HCT116 (cell line): ENCODE data around the gene MMP28. TPM values are rescaled to one million over a fixed set of nuclear protein-coding genes. Genes with fewer than 3 reads are reported as not detected.

Experiments
- ATAC-seq: fragments of 200-7000 bp; cut with Tn5 transposase; 2 replicates; pipeline ENCODE4 v1.9.1; 2020; ENCODE audit warnings: mild to moderate bottlenecking, moderate library complexity
- BruUV-seq: library from RNA; stranded (reverse); fragments of 400-500 nt; replicated peaks from 2 replicates; lab custom pipeline; 2021; lab: Mats Ljungman, UMichigan
- CTCF ChIA-PET: fragments of 300-600 bp; sonication (Branson Sonifier 250); formaldehyde crosslinking; loops from one replicate; lab custom pipeline; 2021; ENCODE audit warnings: antibody characterized with exemption; lab: Charles Lee
- POLR2A ChIA-PET: fragments of 300-600, 350-600 bp; sonication (Branson Sonifier 250); formaldehyde crosslinking; loops from one replicate; lab custom pipeline; 2021; ENCODE audit warnings: antibody characterized with exemption; lab: Charles Lee
- RAD21 ChIA-PET, 2 experiments: fragments of 300-600 bp; sonication (Branson Sonifier 250); formaldehyde crosslinking; loops; one replicate each; lab custom pipeline; 2023; ENCODE audit warnings: low total read pairs in 2 of 2; ENCODE audit not compliant: uncharacterized antibody in 2 of 2, unreplicated experiment in 2 of 2, low non-redundant PET in 1 of 2; lab: Charles Lee
- DNase-seq: peaks from one replicate; pipeline ENCODE4 v3.0.0-alpha.2; 2010; ENCODE audit warnings: low read depth, low spot score
- H2AFZ ChIP-seq: fragments of 200-600 bp; shearing (Covaris generic), sonication (generic); 2 replicates; pipeline ENCODE4 v1.6.1; 2017; ENCODE audit warnings: low read depth, mixed run types, mixed read lengths, antibody characterized with exemption, low read length; ENCODE audit not compliant: poor library complexity, severe bottlenecking
- H3K27ac ChIP-seq: 2 replicates; pipeline ENCODE4 v1.5.1; 2012; ENCODE audit warnings: low read depth, low read length
- H3K27me3 ChIP-seq: fragments of 200-600 bp; sonication (generic); 2 replicates; pipeline ENCODE4 v1.6.1; 2016; ENCODE audit warnings: mixed run types, low read length, mixed read lengths; ENCODE audit not compliant: insufficient read depth
- H3K36me3 ChIP-seq, 2 experiments: fragments of 200-500 bp in 1 of 2; fragments of 200-600 bp in 1 of 2; sonication (Bioruptor generic) in 1 of 2; sonication (generic) in 1 of 2; 2 replicates each; pipeline versions ENCODE4 v1.5.1 to v1.6.1; 2014 to 2016; ENCODE audit warnings: low read length in 2 of 2, inconsistent platforms in 1 of 2, mixed read lengths in 1 of 2, mixed run types in 1 of 2; ENCODE audit not compliant: insufficient read depth in 2 of 2, control insufficient read depth in 1 of 2
- H3K4me1 ChIP-seq, 2 experiments: fragments of 200-600 bp in 1 of 2; sonication (generic) in 1 of 2; 2 replicates each; pipeline versions ENCODE4 v1.5.1 to v1.6.1; 2012 to 2017; ENCODE audit warnings: low read length in 2 of 2, inconsistent platforms in 1 of 2, mild to moderate bottlenecking in 1 of 2, mixed read lengths in 1 of 2, mixed run types in 1 of 2, moderate library complexity in 1 of 2; ENCODE audit not compliant: insufficient read depth in 2 of 2, control insufficient read depth in 1 of 2
- H3K4me2 ChIP-seq: fragments of 200-600 bp; sonication (generic); 2 replicates; pipeline ENCODE4 v1.6.1; 2017; ENCODE audit warnings: mixed run types, low read length, mixed read lengths
- H3K4me3 ChIP-seq, 2 experiments: fragments of 200-600 bp in 1 of 2; sonication (generic) in 1 of 2; replicated peaks in 1 of 2; 2 replicates each; pipeline ENCODE4 v1.5.1; 2011 to 2016; ENCODE audit warnings: low read length in 2 of 2, control low read depth in 1 of 2, low read depth in 1 of 2, mild to moderate bottlenecking in 1 of 2, mixed read lengths in 1 of 2, mixed run types in 1 of 2
- H3K79me2 ChIP-seq: fragments of 200-600 bp; sonication (generic); 2 replicates; pipeline ENCODE4 v1.6.1; 2017; ENCODE audit warnings: mild to moderate bottlenecking, mixed run types, low read length, moderate library complexity, mixed read lengths; ENCODE audit not compliant: insufficient read depth
- H3K9ac ChIP-seq: fragments of 200-600 bp; sonication (generic); 2 replicates; pipeline ENCODE4 v1.6.1; 2016; ENCODE audit warnings: low read length, mixed read lengths
- H3K9me2 ChIP-seq: fragments of 200-600 bp; sonication (generic), shearing (Covaris generic); 2 replicates; pipeline ENCODE4 v1.6.1; 2017; ENCODE audit warnings: mixed run types, mild to moderate bottlenecking, moderate library complexity; ENCODE audit not compliant: insufficient read depth
- H3K9me3 ChIP-seq, 2 experiments: fragments of 200-500 bp in 1 of 2; fragments of 200-600 bp in 1 of 2; sonication (Bioruptor generic) in 1 of 2; sonication (generic) in 1 of 2; 2 replicates each; pipeline ENCODE4 v1.6.1; 2014 to 2017; ENCODE audit warnings: low read length in 2 of 2, mixed read lengths in 2 of 2, inconsistent platforms in 1 of 2, low read depth in 1 of 2, mild to moderate bottlenecking in 1 of 2, mixed run types in 1 of 2, moderate library complexity in 1 of 2; ENCODE audit not compliant: control insufficient read depth in 1 of 2, insufficient read depth in 1 of 2
- H4K20me1 ChIP-seq: fragments of 200-600 bp; sonication (generic), shearing (Covaris generic); 2 replicates; pipeline ENCODE4 v1.6.1; 2017; ENCODE audit warnings: mixed run types, mild to moderate bottlenecking, moderate library complexity; ENCODE audit not compliant: insufficient read depth
- CEBPB ChIP-seq: IDR thresholded peaks from 2 replicates; pipeline ENCODE4 v1.6.1; 2012; ENCODE audit warnings: low read depth
- CTCF ChIP-seq, 3 experiments: fragments of 200-600 bp in 1 of 3; sonication (generic) in 1 of 3; IDR thresholded peaks in 2 of 3; conservative IDR thresholded peaks in 1 of 3; 2 replicates each; pipeline ENCODE4 v1.5.1; 2012 to 2017; ENCODE audit warnings: low read depth in 2 of 3, low read length in 2 of 3, antibody characterized with exemption in 1 of 3, borderline replicate concordance in 1 of 3, control low read depth in 1 of 3, mild to moderate bottlenecking in 1 of 3, mixed read lengths in 1 of 3, mixed run types in 1 of 3, moderate library complexity in 1 of 3; ENCODE audit not compliant: insufficient read depth in 1 of 3
- EGR1 ChIP-seq: IDR thresholded peaks from 2 replicates; pipeline ENCODE4 v1.6.1; 2012; ENCODE audit warnings: low read depth
- ELF1 ChIP-seq: IDR thresholded peaks from 2 replicates; pipeline ENCODE4 v1.6.1; 2012; ENCODE audit warnings: low read depth, borderline replicate concordance
- FOSL1 ChIP-seq: IDR thresholded peaks from 2 replicates; pipeline ENCODE4 v1.6.1; 2012; ENCODE audit warnings: low read depth
- TCF7L2 ChIP-seq: IDR thresholded peaks from 2 replicates; pipeline ENCODE4 v1.7.0; 2011; ENCODE audit warnings: borderline replicate concordance, inconsistent platforms; ENCODE audit not compliant: insufficient read depth, insufficient read length; ENCODE audit errors: extremely low read depth
- ZFX ChIP-seq: fragments of 450-650 bp; IDR thresholded peaks from 2 replicates; pipeline ENCODE4 v1.6.1; 2017
- ZNF274 ChIP-seq: fragments of 200-500 bp; sonication (Bioruptor generic); IDR thresholded peaks from 2 replicates; pipeline ENCODE4 v1.6.1; 2014; ENCODE audit warnings: mild to moderate bottlenecking, low read depth, low read length, inconsistent platforms
- intact Hi-C: fragments of 100-400 bp; cut with micrococcal nuclease; formaldehyde crosslinking; loops from 2 replicates; pipeline ENCODE4 v1.10.0; 2022
- total RNA-seq: library from RNA; stranded (reverse); gene quantifications from one replicate; pipeline ENCODE4 v1.2.1, GENCODE V29; 2021; ENCODE audit not compliant: unreplicated experiment
- TF ChIP-seq, protein P1 (sequence below): IDR thresholded peaks from 2 replicates; pipeline ENCODE4 v1.6.1; 2012; ENCODE audit warnings: low read depth

The MMP28 gene
- total RNA-seq, 1 experiment from 2014 or later, result 2.6 TPM

- no peak for DNase-seq
- POLR2A ChIA-PET, result no interaction called here
- intact Hi-C loops, result loop anchor here (10.0 kb wide), 1 partner anchor 187 kb away; no protein-coding TSS in a partner anchor
- no peak overlapping the region for H3K4me3 ChIP-seq
- CTCF ChIA-PET, result no interaction called here
- H3K9ac ChIP-seq, result no peak overlapping the region
- H3K9me2 ChIP-seq, result no peaks in the 10 kb centered on the region
- no peaks in the 10 kb centered on the region for H3K79me2 ChIP-seq
- H3K27ac ChIP-seq, result no peak overlapping the region
- no peaks in the 10 kb centered on the region for H3K36me3 ChIP-seq
- H3K27me3 ChIP-seq, result no peaks in the 10 kb centered on the region
- no peak for ATAC-seq
- no TSS peak for BruUV-seq
- no peaks in the 10 kb centered on the region for H4K20me1 ChIP-seq
- peaks cover 7 to 20% of the 10 kb centered on the region in 2 experiments for H3K4me1 ChIP-seq
- H2AFZ ChIP-seq, result no peak overlapping the region
- RAD21 ChIA-PET, result no interaction called here
- H3K4me2 ChIP-seq, result no peak overlapping the region
- no peaks in the 10 kb centered on the region for H3K9me3 ChIP-seq
- no peak for TF ChIP-seq ELF1
- no peak for TF ChIP-seq ZFX
- TF ChIP-seq TCF7L2, result no peak
- TF ChIP-seq CEBPB, result no peak
- TF ChIP-seq CTCF (IDR thresholded peaks at IDR 0.05 in 2 of 3, conservative IDR thresholded peaks at IDR 0.05 in 1 of 3; ENCODE audit: borderline replicate concordance in 1 of 3, insufficient read depth in 1 of 3, low read depth in 2 of 3, low read length in 2 of 3), result no peak
- TF ChIP-seq, protein P1, sequence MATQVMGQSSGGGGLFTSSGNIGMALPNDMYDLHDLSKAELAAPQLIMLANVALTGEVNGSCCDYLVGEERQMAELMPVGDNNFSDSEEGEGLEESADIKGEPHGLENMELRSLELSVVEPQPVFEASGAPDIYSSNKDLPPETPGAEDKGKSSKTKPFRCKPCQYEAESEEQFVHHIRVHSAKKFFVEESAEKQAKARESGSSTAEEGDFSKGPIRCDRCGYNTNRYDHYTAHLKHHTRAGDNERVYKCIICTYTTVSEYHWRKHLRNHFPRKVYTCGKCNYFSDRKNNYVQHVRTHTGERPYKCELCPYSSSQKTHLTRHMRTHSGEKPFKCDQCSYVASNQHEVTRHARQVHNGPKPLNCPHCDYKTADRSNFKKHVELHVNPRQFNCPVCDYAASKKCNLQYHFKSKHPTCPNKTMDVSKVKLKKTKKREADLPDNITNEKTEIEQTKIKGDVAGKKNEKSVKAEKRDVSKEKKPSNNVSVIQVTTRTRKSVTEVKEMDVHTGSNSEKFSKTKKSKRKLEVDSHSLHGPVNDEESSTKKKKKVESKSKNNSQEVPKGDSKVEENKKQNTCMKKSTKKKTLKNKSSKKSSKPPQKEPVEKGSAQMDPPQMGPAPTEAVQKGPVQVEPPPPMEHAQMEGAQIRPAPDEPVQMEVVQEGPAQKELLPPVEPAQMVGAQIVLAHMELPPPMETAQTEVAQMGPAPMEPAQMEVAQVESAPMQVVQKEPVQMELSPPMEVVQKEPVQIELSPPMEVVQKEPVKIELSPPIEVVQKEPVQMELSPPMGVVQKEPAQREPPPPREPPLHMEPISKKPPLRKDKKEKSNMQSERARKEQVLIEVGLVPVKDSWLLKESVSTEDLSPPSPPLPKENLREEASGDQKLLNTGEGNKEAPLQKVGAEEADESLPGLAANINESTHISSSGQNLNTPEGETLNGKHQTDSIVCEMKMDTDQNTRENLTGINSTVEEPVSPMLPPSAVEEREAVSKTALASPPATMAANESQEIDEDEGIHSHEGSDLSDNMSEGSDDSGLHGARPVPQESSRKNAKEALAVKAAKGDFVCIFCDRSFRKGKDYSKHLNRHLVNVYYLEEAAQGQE, result no peak
- no peak for TF ChIP-seq FOSL1
- TF ChIP-seq ZNF274, result no peak
- no peak for TF ChIP-seq EGR1
Measured at GRCh38 chr17:35801583-35802224, 6.3 kb upstream of the MMP28 start.
